Keratinocyte (primary cell): ENCODE results near the gene EVC. TPM values are rescaled to one million over a fixed set of nuclear protein-coding genes. Genes with fewer than 3 reads are reported as not detected.

Experiments
- DNase-seq: peaks from one replicate; pipeline ENCODE4 v3.0.0-alpha.2; 2011; ENCODE audit warnings: low read depth, missing footprints, low spot score
- FAIRE-seq: peaks from 2 replicates; lab custom pipeline; 2011; peaks lifted over from hg19 to GRCh38; lab: Jason Lieb, UNC
- H2AFZ ChIP-seq: 2 replicates; pipeline ENCODE4 v1.6.0; 2012; ENCODE audit warnings: low read length, control low read depth, inconsistent platforms; ENCODE audit not compliant: control insufficient read depth
- H3K27ac ChIP-seq: 2 replicates; pipeline ENCODE4 v1.5.1; 2011; ENCODE audit warnings: low read length; ENCODE audit not compliant: control insufficient read depth, insufficient read depth
- H3K27me3 ChIP-seq: 3 replicates; pipeline ENCODE4 v1.6.0; 2011; ENCODE audit warnings: low read length; ENCODE audit not compliant: control insufficient read depth, insufficient read depth; ENCODE audit errors: extremely low read depth
- H3K36me3 ChIP-seq, 2 experiments: 2 replicates in 1 of 2; 3 replicates in 1 of 2; pipeline ENCODE4 v1.5.1; 2011; ENCODE audit warnings: low read length in 2 of 2, mild to moderate bottlenecking in 1 of 2; ENCODE audit not compliant: control insufficient read depth in 2 of 2, insufficient read depth in 2 of 2; ENCODE audit errors: extremely low read depth in 1 of 2
- H3K4me1 ChIP-seq: 3 replicates; pipeline ENCODE4 v1.5.1; 2011; ENCODE audit warnings: low read length; ENCODE audit not compliant: control insufficient read depth, insufficient read depth; ENCODE audit errors: extremely low read depth
- H3K4me2 ChIP-seq: 3 replicates; pipeline ENCODE4 v1.6.0; 2011; ENCODE audit warnings: low read depth, low read length; ENCODE audit not compliant: control insufficient read depth, insufficient read depth; ENCODE audit errors: extremely low read depth
- H3K4me3 ChIP-seq, 3 experiments: fragments of 200-600 bp in 1 of 3; sonication (generic) in 1 of 3; 2 replicates in 2 of 3; 3 replicates in 1 of 3; pipeline ENCODE4 v1.5.1; 2011 to 2016; ENCODE audit warnings: low read length in 3 of 3, mild to moderate bottlenecking in 3 of 3, control low read depth in 2 of 3, inconsistent platforms in 1 of 3, low read depth in 1 of 3, mixed read lengths in 1 of 3, mixed run types in 1 of 3, moderate library complexity in 1 of 3; ENCODE audit not compliant: control insufficient read depth in 2 of 3, insufficient read depth in 2 of 3; ENCODE audit errors: extremely low read depth in 1 of 3
- H3K79me2 ChIP-seq: 2 replicates; pipeline ENCODE4 v1.6.0; 2012; ENCODE audit warnings: low read length; ENCODE audit not compliant: control insufficient read depth, insufficient read depth
- H3K9ac ChIP-seq: 3 replicates; pipeline ENCODE4 v1.6.0; 2011; ENCODE audit warnings: low read length; ENCODE audit not compliant: control insufficient read depth, insufficient read depth; ENCODE audit errors: extremely low read depth
- H3K9me1 ChIP-seq: 3 replicates; pipeline ENCODE4 v1.6.0; 2011; ENCODE audit warnings: low read length; ENCODE audit not compliant: control insufficient read depth, insufficient read depth; ENCODE audit errors: extremely low read depth
- H3K9me3 ChIP-seq: 2 replicates; pipeline ENCODE4 v1.5.1; 2012; ENCODE audit warnings: low read depth, low read length; ENCODE audit not compliant: control insufficient read depth
- H4K20me1 ChIP-seq: 3 replicates; pipeline ENCODE4 v1.6.0; 2011; ENCODE audit warnings: low read length; ENCODE audit not compliant: control insufficient read depth, insufficient read depth; ENCODE audit errors: extremely low read depth
- CTCF ChIP-seq, 3 experiments: IDR thresholded peaks in 1 of 3; conservative IDR thresholded peaks in 1 of 3; optimal IDR thresholded peaks in 1 of 3; 2 replicates in 2 of 3; 3 replicates in 1 of 3; pipeline versions ENCODE3 to v1.5.1; 2011; ENCODE audit warnings: low read length in 3 of 3, mild to moderate bottlenecking in 3 of 3, moderate library complexity in 2 of 3, control low read depth in 1 of 3, inconsistent platforms in 1 of 3; ENCODE audit not compliant: insufficient read depth in 2 of 3; ENCODE audit errors: extremely low read depth in 1 of 3
- EZH2 ChIP-seq: IDR thresholded peaks from one replicate; pipeline ENCODE4 v1.6.1; 2012; ENCODE audit warnings: inconsistent platforms, mild to moderate bottlenecking, low read length, moderate library complexity
- dilution Hi-C: fragments of 300-500 bp; cut with MboI; formaldehyde crosslinking; loops from one replicate; pipeline ENCODE4 v1.7.0; 2020; ENCODE audit warnings: low sequenced_read_pairs; ENCODE audit not compliant: extremely low pct_ligation_motif_present
- polyA plus RNA-seq, 5 experiments: library from polyadenylated mRNA; depleted of rRNA in 3 of 5; stranded (reverse) in 3 of 5; stranded (forward) in 1 of 5; unstranded in 1 of 5; fragments of >200 nt; gene quantifications; 1 replicate in 1 of 5; 2 replicates in 3 of 5; 3 replicates in 1 of 5; pipeline versions ENCODE4 v1.2.1 to v1.2.3, GENCODE V29; 2011 to 2012; ENCODE audit warnings: missing spikeins in 2 of 5, low read depth in 1 of 5, low replicate concordance in 1 of 5

EVC gene
- polyA plus RNA-seq, 1 donor (not counting 4 experiments of a cell fraction or from before 2014, with no cell fraction given): 7.3 TPM

GRCh38 chr4:5678977-5679376, 32.0 kb upstream of the EVC start:
- FAIRE-seq (peak; percentile 5), DNase-seq (peak; percentile 19)
- no peak overlapping the region for H3K27ac ChIP-seq
- dilution Hi-C loops: no loop called here
- H3K9ac ChIP-seq: no peak overlapping the region
- no peak overlapping the region for H3K4me2 ChIP-seq
- H3K9me1 ChIP-seq: no peaks in the 10 kb centered on the region
- H3K36me3 ChIP-seq: peaks cover 14 to 35% of the 10 kb centered on the region in 2 experiments
- no peak overlapping the region for H3K4me3 ChIP-seq
- H4K20me1 ChIP-seq: no peaks in the 10 kb centered on the region
- H3K27me3 ChIP-seq: no peaks in the 10 kb centered on the region
- no peaks in the 10 kb centered on the region for H3K4me1 ChIP-seq
- no peak overlapping the region for H2AFZ ChIP-seq
- no peaks in the 10 kb centered on the region for H3K79me2 ChIP-seq
- H3K9me3 ChIP-seq: no peaks in the 10 kb centered on the region
- TF ChIP-seq EZH2 (no peak), CTCF (optimal IDR thresholded peaks at IDR 0.05 in 1 of 3, IDR thresholded peaks at IDR 0.05 in 1 of 3, conservative IDR thresholded peaks at IDR 0.05 in 1 of 3; ENCODE audit: extremely low read depth in 1 of 3, insufficient read depth in 2 of 3, low read length in 3 of 3) (no peak)

- FAIRE-seq (no peak), DNase-seq (no peak)
- no peaks in the 10 kb centered on the region for H3K9me3 ChIP-seq
- no peak overlapping the region for H3K27ac ChIP-seq
- H3K4me2 ChIP-seq: no peak overlapping the region
- no peaks in the 10 kb centered on the region for H3K27me3 ChIP-seq
- H4K20me1 ChIP-seq: no peaks in the 10 kb centered on the region
- H3K4me1 ChIP-seq: no peaks in the 10 kb centered on the region
- H2AFZ ChIP-seq: no peak overlapping the region
- peaks cover 23 to 56% of the 10 kb centered on the region in 2 experiments for H3K36me3 ChIP-seq
- no peak overlapping the region for H3K9ac ChIP-seq
- H3K79me2 ChIP-seq: no peaks in the 10 kb centered on the region
- no peaks in the 10 kb centered on the region for H3K9me1 ChIP-seq
- H3K4me3 ChIP-seq: no peak overlapping the region
- dilution Hi-C loops: no loop called here
- TF ChIP-seq EZH2 (no peak), CTCF (optimal IDR thresholded peaks at IDR 0.05 in 1 of 3, IDR thresholded peaks at IDR 0.05 in 1 of 3, conservative IDR thresholded peaks at IDR 0.05 in 1 of 3; ENCODE audit: extremely low read depth in 1 of 3, insufficient read depth in 2 of 3, low read length in 3 of 3) (no peak)
Measured at GRCh38 chr4:5683566-5683965, 27.4 kb upstream of the EVC start.
